HL-60/S4 treated with retinoic acid at 250 ng/mL for 4 days and 3 days (cell line): Measurements from ENCODE around the gene GRM7.

Experiments used
- in situ Hi-C: fragments of 300-500 bp; cut with MboI; formaldehyde crosslinking; loops from 2 replicates; pipeline ENCODE4 v1.7.0; 2022; ENCODE audit warnings: low sequenced_read_pairs

GRM7 gene

GRCh38 chr3:6965881-6966280 lies 105.0 kb downstream of the GRM7 start:
- in situ Hi-C loops = no loop called here

GRCh38 chr3:6971933-6972332 lies 111.0 kb downstream of the GRM7 start:
- in situ Hi-C loops = no loop called here

- in situ Hi-C loops = no loop called here
Measured at GRCh38 chr3:6985848-6986247, 124.9 kb downstream of the GRM7 start.

GRCh38 chr3:6989608-6990291 lies 128.8 kb downstream of the GRM7 start:
- in situ Hi-C loops = no loop called here

- in situ Hi-C loops = no loop called here
Measured at GRCh38 chr3:6994081-6994668, 133.3 kb downstream of the GRM7 start.

GRCh38 chr3:7000501-7000900 lies 139.6 kb downstream of the GRM7 start:
- in situ Hi-C loops = no loop called here

- in situ Hi-C loops = no loop called here
Measured at GRCh38 chr3:7001370-7001769, 140.5 kb downstream of the GRM7 start.

GRCh38 chr3:7015683-7016440 lies 154.9 kb downstream of the GRM7 start:
- in situ Hi-C loops = no loop called here

GRCh38 chr3:7025581-7026300 lies 164.8 kb downstream of the GRM7 start:
- in situ Hi-C loops = no loop called here

GRCh38 chr3:7029562-7029961 lies 168.6 kb downstream of the GRM7 start:
- in situ Hi-C loops = no loop called here

- in situ Hi-C loops = no loop called here
Measured at GRCh38 chr3:7038394-7038793, 177.5 kb downstream of the GRM7 start.

GRCh38 chr3:7062714-7063113 lies 201.8 kb downstream of the GRM7 start:
- in situ Hi-C loops = no loop called here

- in situ Hi-C loops = no loop called here
Measured at GRCh38 chr3:7070461-7070860, 209.5 kb downstream of the GRM7 start.

- in situ Hi-C loops = no loop called here
Measured at GRCh38 chr3:7074217-7074616, 213.3 kb downstream of the GRM7 start.

- in situ Hi-C loops = no loop called here
Measured at GRCh38 chr3:7075117-7075516, 214.2 kb downstream of the GRM7 start.

GRCh38 chr3:7075901-7076300 lies 215.0 kb downstream of the GRM7 start:
- in situ Hi-C loops = no loop called here

- in situ Hi-C loops = no loop called here
Measured at GRCh38 chr3:7082244-7082643, 221.3 kb downstream of the GRM7 start.

GRCh38 chr3:7086417-7086816 lies 225.5 kb downstream of the GRM7 start:
- in situ Hi-C loops = no loop called here

- in situ Hi-C loops = no loop called here
Measured at GRCh38 chr3:7095116-7095515, 234.2 kb downstream of the GRM7 start.

- in situ Hi-C loops = no loop called here
Measured at GRCh38 chr3:7100136-7100535, 239.2 kb downstream of the GRM7 start.

GRCh38 chr3:7106635-7107034 lies 245.7 kb downstream of the GRM7 start:
- in situ Hi-C loops = no loop called here
